HG03066 (cell line): Measurements from ENCODE around the gene HP1BP3.
"Not testable (repeated sequence)": the region's sequence is repeated elsewhere in the genome, so short reads cannot be mapped to it uniquely, and the experiment has no call there.

Source experiments
- ATAC-seq: cut with Tn5 transposase; IDR thresholded peaks from one replicate; pipeline ENCODE4 v1.9.1; 2021; ENCODE audit warnings: low read depth; ENCODE audit not compliant: unreplicated experiment

Gene HP1BP3

DNA sequence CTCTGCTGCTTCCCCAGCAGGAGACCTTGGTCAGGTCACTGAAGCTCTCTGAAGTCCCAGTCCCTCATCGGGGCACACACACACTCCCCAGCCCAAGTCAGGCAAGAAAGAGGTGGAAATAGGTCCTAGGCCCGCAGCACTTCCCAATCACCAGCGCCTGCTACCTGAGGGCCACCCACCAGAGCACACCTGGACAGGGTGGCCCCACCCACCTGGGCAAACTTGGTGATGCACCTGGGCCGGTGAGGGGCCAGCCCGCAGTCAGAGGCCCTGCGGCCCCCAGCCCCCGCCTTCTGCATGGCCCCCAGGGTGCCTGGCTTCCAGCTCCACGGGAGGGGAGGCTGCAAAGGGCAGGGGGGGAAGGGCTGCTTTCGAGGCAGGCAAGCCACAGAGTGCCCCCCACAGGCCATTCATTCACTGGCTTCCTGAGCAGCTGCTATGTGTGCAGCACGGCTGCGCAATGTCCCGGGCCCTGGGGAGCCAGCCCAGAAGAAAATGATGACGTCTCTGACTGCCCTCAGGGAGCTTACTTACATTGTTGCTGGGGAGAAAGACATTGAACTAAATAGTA, 59.3 kb downstream of the HP1BP3 start:
- ATAC-seq, result no peak

- ATAC-seq, result no peak
Observed at GRCh38 chr1:20726932-20727745, 60.0 kb downstream of the HP1BP3 start.

DNA sequence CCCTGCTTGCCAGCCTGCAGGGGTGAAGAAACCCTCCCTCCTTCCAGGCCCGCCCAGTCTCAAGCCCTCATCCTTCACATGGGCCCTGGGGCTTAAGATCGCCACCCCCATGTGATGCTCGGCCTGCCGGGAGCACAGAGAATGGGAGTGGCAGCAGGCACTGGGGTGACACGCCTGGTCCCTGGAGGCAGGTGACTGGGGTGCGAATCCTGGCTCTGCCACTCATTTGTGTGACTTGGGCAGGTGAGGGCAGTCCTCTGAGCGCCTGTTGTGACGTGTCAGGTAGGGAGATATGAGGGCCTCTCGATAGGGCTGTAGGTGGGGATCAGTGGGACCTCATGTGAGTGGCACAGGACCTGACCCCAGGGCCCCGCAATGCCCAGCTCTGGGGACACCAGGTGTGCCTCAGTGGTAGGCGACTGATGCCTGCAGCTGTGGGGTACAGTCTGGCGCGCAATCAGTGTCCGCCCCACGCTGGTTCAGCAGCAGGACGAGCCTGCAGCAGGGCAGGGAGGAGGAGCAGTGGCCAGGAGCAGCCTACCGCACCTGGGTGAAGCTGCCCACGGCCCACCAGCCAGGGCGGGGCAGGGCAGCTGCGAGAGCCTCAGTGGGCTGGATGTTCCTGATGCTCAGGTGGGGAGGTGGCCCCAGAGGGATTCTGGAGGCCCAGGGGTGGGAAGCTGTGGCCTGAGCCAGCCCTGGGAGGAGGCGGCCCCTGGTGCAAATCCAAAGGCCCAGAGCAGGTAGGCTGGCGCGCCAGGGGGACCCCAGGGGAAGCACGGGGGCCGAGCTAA, 60.8 kb downstream of the HP1BP3 start:
- no peak for ATAC-seq

GRCh38 chr1:20725189-20726117, 61.7 kb downstream of the HP1BP3 start:
- ATAC-seq, result no peak

GRCh38 chr1:20724364-20725188, 62.5 kb downstream of the HP1BP3 start:
- no peak for ATAC-seq

DNA sequence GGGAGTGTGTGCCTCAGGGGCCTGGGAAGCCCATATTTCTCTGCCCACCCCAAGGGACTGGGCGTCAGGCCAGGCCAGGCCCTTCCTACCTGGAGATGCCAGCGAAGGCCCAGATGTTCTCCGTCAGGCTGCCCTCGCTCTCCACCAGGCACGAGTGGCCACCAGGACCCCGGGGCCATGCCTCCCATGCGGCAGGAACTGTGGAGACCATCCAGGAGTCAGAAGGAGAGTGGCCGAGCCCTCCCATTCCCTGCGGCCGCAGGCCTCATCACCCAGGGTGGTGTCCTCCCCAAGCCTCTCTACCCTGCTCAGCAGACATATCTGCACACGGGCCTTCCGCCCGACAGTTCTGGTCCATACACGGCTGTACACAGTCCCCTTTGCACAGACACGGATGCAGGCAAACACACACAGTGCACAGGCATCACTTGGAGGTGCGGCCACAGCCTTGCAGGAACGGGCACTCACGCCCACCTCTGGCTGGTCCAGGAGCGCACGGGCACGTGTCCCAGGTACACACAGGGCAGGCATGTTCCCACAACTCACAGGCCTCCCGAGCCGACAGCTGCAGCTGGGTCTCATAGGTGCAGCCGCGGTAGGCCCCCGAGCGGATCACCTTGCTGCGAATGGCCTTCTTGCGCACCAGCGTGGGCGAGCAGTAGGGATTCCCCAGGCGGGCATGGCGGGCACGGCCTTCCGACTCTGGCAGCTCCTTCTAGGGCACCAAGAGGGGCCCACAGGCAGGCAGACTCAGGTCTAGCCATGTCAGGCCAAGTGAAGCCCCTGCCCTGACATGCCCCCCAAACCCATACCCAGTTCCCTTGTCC, 63.4 kb downstream of the HP1BP3 start:
- no peak for ATAC-seq

DNA sequence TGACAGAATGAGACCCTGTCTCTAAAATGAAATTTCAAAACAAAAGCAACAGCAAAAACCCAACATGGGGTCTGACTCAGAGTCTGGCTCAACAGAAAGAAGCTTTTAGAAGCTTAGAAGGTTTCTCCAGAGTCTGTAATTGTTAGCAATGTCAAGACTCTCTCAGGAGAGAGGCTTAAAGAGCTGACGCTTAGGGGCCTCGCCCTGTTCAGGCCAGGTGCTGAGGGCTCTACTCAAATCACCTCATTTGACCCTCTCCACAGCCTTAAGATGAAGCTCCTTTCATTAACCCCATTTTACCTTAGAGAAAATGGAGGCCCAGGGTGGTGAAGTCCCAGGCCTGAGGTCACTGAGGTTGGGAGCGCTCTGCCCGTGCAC, 64.0 kb downstream of the HP1BP3 start:
- no peak for ATAC-seq

DNA sequence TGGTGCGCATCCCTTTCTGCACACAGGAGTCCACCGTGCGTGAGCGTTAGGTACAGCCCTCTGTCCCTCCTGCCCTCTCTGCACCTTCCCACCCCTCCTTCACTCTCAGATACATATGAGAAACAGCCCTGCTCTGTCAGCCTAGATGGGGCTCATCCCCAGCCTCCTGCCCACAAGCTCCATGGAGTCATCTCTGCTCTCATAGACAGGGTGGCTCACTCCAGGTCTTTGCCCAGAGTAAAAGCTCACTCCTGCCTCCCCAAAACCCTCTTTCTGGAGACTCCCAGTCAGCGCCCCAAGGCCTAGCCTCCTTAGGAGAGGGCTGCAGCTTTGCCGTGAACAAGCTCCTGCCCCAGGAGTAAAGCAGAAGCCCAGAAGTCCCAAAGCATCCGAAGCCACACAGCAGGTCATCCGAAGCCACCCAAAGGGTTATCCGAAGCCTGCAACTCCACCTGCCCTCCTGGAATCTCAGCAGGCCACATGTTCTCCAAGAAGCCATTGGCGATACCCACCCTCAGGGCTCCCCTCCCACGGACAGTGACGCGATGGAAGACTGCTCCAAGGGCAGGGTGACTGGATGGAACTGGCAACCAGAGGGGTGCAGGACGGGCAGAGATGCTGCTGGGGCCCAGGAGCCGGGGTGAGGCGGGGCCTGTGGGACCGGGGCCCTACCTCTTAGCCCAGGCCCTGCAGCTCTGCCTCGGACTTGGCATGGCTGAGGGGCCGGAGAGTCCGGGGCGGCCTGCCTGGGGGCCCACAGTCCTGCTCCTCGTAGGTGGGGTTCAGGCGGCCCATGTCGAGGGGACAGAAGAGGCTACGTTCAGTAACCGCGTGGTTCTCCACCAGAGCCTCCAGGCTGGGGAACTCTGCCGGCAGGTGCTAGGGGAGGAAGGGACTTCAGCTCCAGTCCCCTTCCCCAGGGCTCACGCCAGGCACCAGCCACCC, 65.7 kb downstream of the HP1BP3 start:
- ATAC-seq, result no peak

DNA sequence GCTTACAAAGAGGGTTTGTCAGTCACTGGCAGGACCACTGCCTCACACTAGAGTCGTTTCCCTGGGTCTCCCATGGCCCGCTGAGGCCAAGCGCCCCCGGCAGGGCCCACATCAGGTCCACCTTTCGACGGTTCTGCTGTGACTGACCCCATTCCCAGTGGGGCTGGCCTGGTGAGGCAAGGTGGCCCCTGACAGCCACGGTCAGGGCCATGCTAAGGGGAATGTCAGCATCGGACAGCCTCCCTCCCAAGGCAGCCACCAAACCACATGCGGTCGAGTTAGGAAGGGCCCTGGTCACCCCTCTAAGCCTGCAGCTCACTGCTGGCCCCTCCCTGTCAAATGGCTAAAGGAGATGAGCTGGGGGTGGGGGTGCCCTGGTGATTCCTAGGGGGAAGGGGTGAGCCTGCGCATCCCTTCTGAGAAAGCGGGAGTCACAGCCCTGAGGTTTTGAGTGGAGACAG, 66.4 kb downstream of the HP1BP3 start:
- no peak for ATAC-seq

- no peak for ATAC-seq
Observed at GRCh38 chr1:20719871-20720620, 67.1 kb downstream of the HP1BP3 start.

DNA sequence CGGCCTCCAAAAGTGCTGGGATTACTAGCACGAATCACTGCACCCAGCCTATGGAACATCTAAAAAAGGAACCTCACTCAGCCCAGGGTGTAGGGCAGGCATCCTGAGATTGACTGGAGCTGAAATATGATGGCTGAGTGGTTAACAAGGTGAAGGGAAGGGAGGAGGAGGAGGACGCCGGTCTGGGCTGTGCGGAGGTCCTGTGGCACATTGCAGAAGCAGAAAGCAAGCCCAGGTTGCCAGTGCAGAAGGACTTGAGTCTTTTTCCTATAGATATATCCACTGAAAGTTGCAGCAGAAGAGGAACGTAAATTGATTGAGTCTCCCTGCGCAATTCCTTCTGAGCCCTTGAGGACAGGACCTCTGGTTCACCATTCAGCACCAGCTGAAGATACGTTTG, 67.8 kb downstream of the HP1BP3 start:
- ATAC-seq, result no peak

DNA sequence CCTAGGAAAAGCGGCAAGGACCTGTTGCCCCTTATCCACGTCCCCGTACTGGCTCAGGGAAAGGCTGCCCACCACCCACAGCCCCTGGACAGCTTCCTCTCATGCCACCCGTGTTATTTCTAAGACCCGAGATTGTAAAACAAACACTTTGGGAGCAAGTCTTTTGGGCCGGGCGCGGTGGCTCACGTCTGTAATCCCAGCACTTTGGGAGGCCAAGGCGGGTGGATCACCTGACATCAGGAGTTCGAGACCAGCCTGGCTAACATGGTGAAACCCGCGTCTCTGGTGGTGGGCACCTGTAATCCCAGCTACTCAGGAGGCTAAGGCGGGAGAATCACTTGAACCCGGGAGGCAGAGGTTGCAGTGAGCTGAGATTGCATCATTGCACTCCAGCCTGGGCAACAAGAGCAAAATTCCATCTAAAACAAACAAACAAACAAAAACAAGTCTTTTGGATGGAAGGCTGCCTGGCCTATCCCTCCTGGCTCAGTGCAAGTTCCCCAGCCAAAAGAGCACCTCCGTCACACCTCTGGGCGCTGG, 68.7 kb downstream of the HP1BP3 start:
- ATAC-seq, result not testable (repeated sequence)

DNA sequence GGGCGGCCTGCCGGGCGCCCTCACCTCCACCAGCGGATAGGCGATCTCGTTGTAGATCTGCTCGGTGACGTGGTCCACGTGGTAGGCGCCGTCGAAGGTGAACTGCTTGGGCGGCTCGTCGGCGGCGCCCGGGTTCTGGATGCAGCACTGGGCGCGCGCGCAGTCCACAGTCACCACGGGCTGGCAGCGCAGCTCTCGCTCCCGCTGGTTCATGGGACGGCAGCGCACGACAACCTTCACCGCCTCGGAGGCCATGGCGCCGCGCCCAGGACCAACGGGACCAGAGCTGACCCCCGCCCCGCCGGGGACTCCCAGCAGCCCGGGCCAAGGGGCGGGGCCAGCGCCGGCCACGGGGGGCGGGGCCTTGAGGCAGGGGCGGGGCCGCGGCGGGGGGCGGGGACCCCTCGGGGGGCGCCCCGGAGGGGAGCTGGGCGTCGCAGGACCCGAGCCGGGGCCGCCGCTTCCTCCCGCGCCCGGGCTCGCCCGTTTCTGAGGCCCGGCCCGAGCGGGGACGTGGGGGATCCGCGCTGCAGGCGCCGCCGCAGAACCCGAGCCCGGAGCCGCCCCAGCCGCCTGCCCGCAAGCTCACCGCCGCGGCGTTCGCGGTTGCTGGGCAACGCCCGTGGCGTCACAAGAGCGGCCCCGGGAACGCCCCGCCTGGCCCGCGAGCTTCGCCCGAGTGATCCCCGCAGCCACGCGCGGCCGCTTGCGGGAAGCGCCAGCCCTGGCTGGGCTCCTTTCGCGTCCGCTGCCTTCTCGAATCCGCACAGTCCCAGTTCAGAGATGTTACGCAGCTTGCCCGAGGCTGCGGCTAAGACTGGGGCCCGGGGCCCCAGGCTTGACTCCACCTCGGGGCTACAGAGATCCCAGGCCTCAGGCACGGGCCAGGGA, 69.4 kb downstream of the HP1BP3 start, which contains the start of gene KIF17:
KIF17 (minus strand) TSS at position 556 of the 891 bp plus-strand sequence; CDS start at position 255, 301 bp downstream.
- no peak for ATAC-seq

DNA sequence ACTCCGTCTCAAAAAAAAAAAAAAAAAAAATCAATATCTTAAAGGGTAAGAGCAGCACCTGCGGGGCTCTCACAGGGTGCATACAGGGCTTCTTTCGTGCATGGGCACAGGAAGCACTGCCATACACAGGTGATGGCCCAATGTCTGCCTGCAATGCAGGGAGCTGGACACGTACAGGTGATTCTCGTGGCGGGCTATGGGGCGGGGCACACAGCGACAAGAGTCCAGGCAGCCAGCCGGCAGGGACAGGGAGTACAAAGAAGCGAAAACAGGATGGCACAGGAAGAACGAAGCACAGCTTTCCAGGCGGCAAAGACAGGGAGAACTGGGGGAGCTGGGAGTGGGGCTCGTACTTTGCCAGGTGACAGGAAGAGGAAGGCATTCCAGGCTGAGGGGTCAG, 70.9 kb downstream of the HP1BP3 start:
- ATAC-seq, result no peak

DNA sequence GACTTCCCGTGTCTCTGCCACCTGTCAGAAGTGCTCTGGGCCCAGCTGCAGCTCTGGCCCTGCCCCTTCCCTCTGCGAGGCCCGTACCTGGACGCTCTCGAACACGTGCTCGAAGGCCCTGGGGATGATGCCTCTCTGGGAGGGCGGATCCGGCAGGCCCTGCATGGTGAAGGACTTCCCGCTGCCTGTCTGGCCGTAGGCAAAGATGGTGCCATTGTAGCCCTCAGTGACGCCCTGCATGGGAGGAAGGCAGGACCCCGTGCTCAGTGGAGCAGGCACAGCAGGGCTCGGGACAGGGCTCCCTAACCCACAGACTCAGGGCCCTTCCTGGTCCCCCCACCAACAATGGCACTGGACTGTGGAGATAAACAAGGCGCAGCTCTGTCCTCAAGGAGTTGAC, 71.7 kb downstream of the HP1BP3 start:
- no peak for ATAC-seq

- ATAC-seq, result no peak
Observed at GRCh38 chr1:20713440-20713839, 73.7 kb downstream of the HP1BP3 start.
